Peyer's patch (tissue), 4 donors: ENCODE measurements around the gene DSCAML1. TPM values are rescaled to one million over a fixed set of nuclear protein-coding genes. Genes with fewer than 3 reads are reported as not detected.

Source experiments
- DNase-seq, 3 donors: peaks; one replicate each; pipeline ENCODE4 v3.0.0-alpha.2; 2017 to 2019
- H3K27ac ChIP-seq, 4 donors: fragments of 200-600 bp; sonication (generic); one replicate each; pipeline ENCODE4 v1.5.1; 2016 to 2019
- H3K27me3 ChIP-seq, 2 donors: fragments of 200-600 bp; sonication (generic); one replicate each; pipeline ENCODE4 v1.5.1; 2019
- H3K36me3 ChIP-seq, 3 donors: fragments of 200-600 bp; sonication (generic); one replicate each; pipeline ENCODE4 v1.5.1; 2016 to 2019
- H3K4me1 ChIP-seq, 4 donors: fragments of 200-600 bp; sonication (generic); one replicate each; pipeline ENCODE4 v1.5.1; 2016 to 2019
- H3K4me3 ChIP-seq, 4 donors: fragments of 200-600 bp; sonication (generic); 1 replicate in 3 of 4; 2 replicates in 1 of 4; pipeline ENCODE4 v1.5.1; 2016 to 2019; ENCODE audit warnings: mild to moderate bottlenecking in 1 of 4
- H3K9me3 ChIP-seq, 4 donors: fragments of 200-600 bp; sonication (generic); one replicate each; pipeline ENCODE4 v1.5.1; 2016 to 2019; ENCODE audit warnings: mild to moderate bottlenecking in 1 of 4
- CTCF ChIP-seq, 6 experiments: fragments of 450-650 bp in 4 of 6; fragments of 200-600 bp in 2 of 6; sonication (generic) in 1 of 6; IDR thresholded peaks; one replicate each; pipeline ENCODE4 v1.5.1; 2017 to 2019; ENCODE audit warnings: antibody characterized with exemption in 6 of 6, mild to moderate bottlenecking in 3 of 6, moderate library complexity in 1 of 6
- POLR2A ChIP-seq, 2 donors: fragments of 450-650 bp; IDR thresholded peaks; one replicate each; pipeline ENCODE4 v1.5.1; 2017; ENCODE audit warnings: antibody characterized with exemption in 2 of 2, mild to moderate bottlenecking in 2 of 2, moderate library complexity in 2 of 2
- total RNA-seq, 4 donors: library from RNA; depleted of rRNA; stranded (reverse); fragments of >200 nt; gene quantifications; one replicate each; pipeline ENCODE4 v1.1.0, GENCODE V29; 2016

The DSCAML1 gene
- total RNA-seq, 4 donors from 2014 or later: 0.18 to 5.8 (median 2.9) TPM

- no peaks in the 10 kb centered on the region for H3K36me3 ChIP-seq
- no peaks in the 10 kb centered on the region for H3K27me3 ChIP-seq
- DNase-seq: no peak
- H3K27ac ChIP-seq: peak overlapping the region in 1 of 4 donors; percentile 77
- H3K4me3 ChIP-seq: no peak overlapping the region
- H3K4me1 ChIP-seq: peaks cover 0 to 4% (median 0%) of the 10 kb centered on the region in 4 donors
- TF ChIP-seq POLR2A (IDR thresholded peaks at IDR 0.05): no peak
- TF ChIP-seq CTCF (IDR thresholded peaks at IDR 0.05): no peak
- H3K9me3 ChIP-seq: no peaks in the 10 kb centered on the region
These were observed 261.1 kb downstream of the DSCAML1 start for GRCh38 chr11:117535850-117536411.

GRCh38 chr11:117535201-117535849 is 261.7 kb downstream of the DSCAML1 start:
- DNase-seq: peak in 2 of 3 donors; percentile 83 to 84
- Histone ChIP-seq H3K4me3 (peak overlapping the region in 2 of 4 donors; percentile 36 to 49), H3K9me3 (no peaks in the 10 kb centered on the region), H3K27me3 (no peaks in the 10 kb centered on the region), H3K36me3 (no peaks in the 10 kb centered on the region), H3K27ac (peak overlapping the region in 2 of 4 donors; percentile 45 to 77), H3K4me1 (peaks cover 0 to 4% (median 0%) of the 10 kb centered on the region in 4 donors)
- TF ChIP-seq POLR2A (IDR thresholded peaks at IDR 0.05) (no peak), CTCF (IDR thresholded peaks at IDR 0.05) (no peak)

GRCh38 chr11:117532568-117532967 is 264.4 kb downstream of the DSCAML1 start:
- H3K27ac ChIP-seq: no peak overlapping the region
- H3K27me3 ChIP-seq: no peaks in the 10 kb centered on the region
- no peak overlapping the region for H3K4me3 ChIP-seq
- H3K36me3 ChIP-seq: no peaks in the 10 kb centered on the region
- no peaks in the 10 kb centered on the region for H3K9me3 ChIP-seq
- TF ChIP-seq POLR2A (IDR thresholded peaks at IDR 0.05): no peak
- no peak for TF ChIP-seq CTCF (IDR thresholded peaks at IDR 0.05)
- H3K4me1 ChIP-seq: peaks cover 0 to 4% (median 0%) of the 10 kb centered on the region in 4 donors
- no peak for DNase-seq

GRCh38 chr11:117529816-117530215 is 267.2 kb downstream of the DSCAML1 start:
- no peak for DNase-seq
- no peaks in the 10 kb centered on the region for H3K27me3 ChIP-seq
- H3K4me1 ChIP-seq: no peaks in the 10 kb centered on the region
- no peak overlapping the region for H3K4me3 ChIP-seq
- no peaks in the 10 kb centered on the region for H3K36me3 ChIP-seq
- TF ChIP-seq POLR2A (IDR thresholded peaks at IDR 0.05) (no peak), CTCF (IDR thresholded peaks at IDR 0.05) (no peak)
- no peak overlapping the region for H3K27ac ChIP-seq
- no peaks in the 10 kb centered on the region for H3K9me3 ChIP-seq

GRCh38 chr11:117528097-117528721 is 268.8 kb downstream of the DSCAML1 start:
- H3K9me3 ChIP-seq: no peaks in the 10 kb centered on the region
- no peaks in the 10 kb centered on the region for H3K36me3 ChIP-seq
- no peak overlapping the region for H3K27ac ChIP-seq
- TF ChIP-seq CTCF (IDR thresholded peaks at IDR 0.05) (no peak), POLR2A (IDR thresholded peaks at IDR 0.05) (no peak)
- DNase-seq: no peak
- H3K27me3 ChIP-seq: no peaks in the 10 kb centered on the region
- no peaks in the 10 kb centered on the region for H3K4me1 ChIP-seq
- no peak overlapping the region for H3K4me3 ChIP-seq
